Measurements from ENCODE around the gene COL6A2. TPM values are rescaled to one million over a fixed set of nuclear protein-coding genes. Genes with fewer than 3 reads are reported as not detected.

The COL6A2 gene
- total and polyA plus RNA-seq, 2 of the 13 experiments (the other 11 are each of a cell fraction or from before 2014, with no cell fraction given): 0.07 to 0.41 TPM

DNA sequence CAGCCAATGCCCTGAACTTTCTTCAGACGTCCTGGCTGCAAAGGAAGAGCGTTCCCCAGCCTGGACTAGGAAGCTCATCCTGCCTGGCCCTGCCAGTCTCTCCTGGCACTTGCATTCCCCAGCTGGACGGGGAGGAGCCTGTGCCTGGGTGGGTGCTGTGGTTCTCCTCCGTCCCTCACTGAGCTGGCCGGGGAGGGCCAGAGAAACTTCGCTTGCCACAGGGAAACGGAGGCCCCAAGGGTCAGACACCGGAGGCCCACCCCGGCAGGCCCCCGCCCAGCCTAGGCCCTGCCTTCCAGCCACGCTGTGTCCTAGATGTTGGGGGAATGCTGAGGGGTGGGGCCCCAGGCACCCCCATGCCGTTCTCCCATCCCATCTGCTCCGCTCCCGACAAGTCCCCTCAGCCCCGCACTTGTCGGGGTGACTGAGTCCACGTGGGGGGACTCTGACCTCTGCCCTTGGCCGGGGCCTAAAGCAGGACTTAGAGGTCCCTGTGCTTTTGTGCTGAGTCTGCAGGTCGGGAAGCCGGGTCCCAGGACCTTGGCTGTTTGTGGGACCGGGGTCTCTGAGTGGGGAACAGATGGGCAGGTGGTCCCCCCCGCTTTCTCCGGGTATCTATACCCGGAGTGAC lies 52.7 kb downstream of the COL6A2 start:
- Histone ChIP-seq H3K4me2 (ENCODE audit: low read depth, low read length) (no peak overlapping the region), H3K9me3 (ENCODE audit: low read length) (no peaks in the 10 kb centered on the region), H3K27ac (ENCODE audit: extremely low read length, insufficient read depth, low read length) (no peak overlapping the region), H3K27me3 (ENCODE audit: control insufficient read depth in 1 of 2, insufficient read depth in 2 of 2, low read length in 2 of 2) (no peaks in the 10 kb centered on the region; a peak in 2 of 5 replicates), H3K79me2 (ENCODE audit: insufficient read depth, low read length) (peaks cover 23% of the 10 kb centered on the region), H3K36me3 (replicated peaks in 1 of 2; ENCODE audit: control insufficient read depth in 1 of 2, insufficient read depth in 2 of 2, low read length in 2 of 2) (peaks cover 2 to 23% of the 10 kb centered on the region in 2 experiments; a peak in 4 of 5 replicates), H4K20me1 (ENCODE audit: insufficient read depth, low read length) (peaks cover 8% of the 10 kb centered on the region; the same call in 1 of the 2 replicates), H3K9ac (ENCODE audit: insufficient read depth, low read depth, low read length) (no peak overlapping the region), H3K4me3 (replicated peaks in 1 of 3; ENCODE audit: insufficient read depth in 1 of 3, low read depth in 2 of 3, low read length in 3 of 3) (no peak overlapping the region), H2AFZ (ENCODE audit: low read length) (no peak overlapping the region), H3K4me1 (ENCODE audit: insufficient read depth, low read length) (peaks cover 56% of the 10 kb centered on the region)
- no peak for FAIRE-seq
- POLR2A ChIA-PET: no interaction called here
- CTCF ChIA-PET (ENCODE audit: low intra/inter-chr PET ratio, low total read pairs): no interaction called here
- no peak for ATAC-seq
- intact Hi-C loops (cut with micrococcal nuclease; ENCODE audit: unreplicated experiment) (no loop called here), in situ Hi-C loops (cut with HindIII; ENCODE audit: extremely low pct_ligation_motif_present, low pct_unique_long_range_greater_than_20kb) (no loop called here)
- peak; percentile 58 to 64; a peak in 3 of 4 replicates for TF ChIP-seq MAFK (conservative IDR thresholded peaks at IDR 0.05 in 1 of 2, IDR thresholded peaks at IDR 0.05 in 1 of 2; ENCODE audit: low read length in 2 of 2)
- TF ChIP-seq RBM22 (optimal IDR thresholded peaks at IDR 0.05; ENCODE audit: low read length): peak; percentile 53
- peak; percentile 95 for TF ChIP-seq AKAP8 (CRISPR knock-in tag; IDR thresholded peaks at IDR 0.05)
- TF ChIP-seq HDAC2 (CRISPR knock-in tag; IDR thresholded peaks at IDR 0.05): no peak
- no peak for TF ChIP-seq FOXM1 (CRISPR knock-in tag; IDR thresholded peaks at IDR 0.05)
- no peak for TF ChIP-seq NONO (IDR thresholded peaks at IDR 0.05)
- TF ChIP-seq NONO (CRISPR knock-in tag; conservative IDR thresholded peaks at IDR 0.05): 0 out of 2 replicates have a peak, but pooled peaks have one; percentile 39
- TF ChIP-seq, protein P1, sequence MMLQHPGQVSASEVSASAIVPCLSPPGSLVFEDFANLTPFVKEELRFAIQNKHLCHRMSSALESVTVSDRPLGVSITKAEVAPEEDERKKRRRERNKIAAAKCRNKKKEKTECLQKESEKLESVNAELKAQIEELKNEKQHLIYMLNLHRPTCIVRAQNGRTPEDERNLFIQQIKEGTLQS (CRISPR knock-in tag; IDR thresholded peaks at IDR 0.05): no peak
- TF ChIP-seq AGO2 (optimal IDR thresholded peaks at IDR 0.05; ENCODE audit: low read depth, low read length): peak; percentile 82
- TF ChIP-seq POLR2G (IDR thresholded peaks at IDR 0.05; ENCODE audit: low read depth, low read length): peak; percentile 29
- DNase-seq (ENCODE audit: low spot score): no peak
- no TSS peak for BruUV-seq (replicated peaks)
- WGBS (ENCODE audit: low lambda C conversion rate): 92% methylated on average over 17 of the region's 24 CpGs
